Activated naive CD4-positive, alpha-beta T cell treated with anti-CD3 and anti-CD28 coated beads, Interleukin-2, amount 50 U/mL, for 16 hours (primary cell): ENCODE measurements around the gene ANKK1.

ENCODE experiments used
- DNase-seq: peaks from one replicate; pipeline ENCODE4 v3.0.0-alpha.2; 2020

ANKK1 gene

DNA sequence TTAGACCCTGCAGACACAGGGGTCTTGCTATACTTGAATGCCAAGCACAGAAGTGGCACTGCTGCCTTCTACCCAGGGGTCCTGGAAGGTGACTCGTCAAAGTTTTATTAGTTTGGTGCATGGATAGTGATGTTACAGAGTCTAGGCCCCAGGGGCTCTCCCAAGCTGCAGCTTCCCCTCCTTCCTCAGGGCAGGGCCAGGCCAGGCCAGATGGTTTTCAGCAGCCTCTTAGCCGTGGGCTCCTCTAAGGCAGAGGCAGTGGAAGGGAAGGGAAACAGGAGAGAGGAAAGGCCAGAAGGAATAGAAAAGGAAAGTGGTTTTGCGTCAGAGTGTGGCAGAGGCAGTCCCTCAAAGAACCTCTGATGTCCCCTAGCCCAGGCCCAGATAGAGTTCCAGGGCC, 21.9 kb downstream of the ANKK1 start:
- DNase-seq = no peak

DNA sequence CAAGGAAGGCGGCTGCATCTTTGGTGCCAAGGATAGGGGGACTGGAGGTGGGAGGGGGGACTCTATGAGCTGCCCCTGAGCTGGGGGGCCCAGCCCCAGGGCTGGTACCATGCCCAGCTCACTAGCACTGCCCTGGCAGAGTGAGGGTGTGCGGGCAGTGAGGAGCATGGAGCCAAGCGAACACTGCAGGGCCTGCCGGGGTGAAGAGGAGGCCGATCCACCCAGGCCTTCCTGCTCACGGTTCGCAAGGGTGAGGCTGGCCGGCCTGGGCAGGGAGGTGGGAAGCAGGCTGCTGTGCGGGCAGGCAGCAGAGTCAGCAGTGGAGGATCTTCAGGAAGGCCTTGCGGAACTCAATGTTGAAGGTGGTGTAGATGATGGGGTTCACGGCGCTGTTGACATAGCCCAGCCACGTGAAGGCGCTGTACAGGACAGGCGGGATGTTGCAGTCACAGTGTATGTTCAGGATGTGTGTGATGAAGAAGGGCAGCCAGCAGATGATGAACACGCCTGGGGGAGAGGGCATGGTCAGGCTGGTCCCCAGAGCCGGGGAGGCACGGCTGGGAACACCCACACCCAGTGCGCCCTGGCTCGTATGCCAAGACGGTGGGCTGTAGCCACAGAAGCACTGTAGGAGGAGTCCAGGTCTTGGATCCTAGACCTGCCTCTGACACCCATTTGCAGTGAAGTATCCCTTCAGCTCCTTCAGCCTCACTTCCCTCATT, 23.0 kb downstream of the ANKK1 start:
- no peak for DNase-seq

DNA sequence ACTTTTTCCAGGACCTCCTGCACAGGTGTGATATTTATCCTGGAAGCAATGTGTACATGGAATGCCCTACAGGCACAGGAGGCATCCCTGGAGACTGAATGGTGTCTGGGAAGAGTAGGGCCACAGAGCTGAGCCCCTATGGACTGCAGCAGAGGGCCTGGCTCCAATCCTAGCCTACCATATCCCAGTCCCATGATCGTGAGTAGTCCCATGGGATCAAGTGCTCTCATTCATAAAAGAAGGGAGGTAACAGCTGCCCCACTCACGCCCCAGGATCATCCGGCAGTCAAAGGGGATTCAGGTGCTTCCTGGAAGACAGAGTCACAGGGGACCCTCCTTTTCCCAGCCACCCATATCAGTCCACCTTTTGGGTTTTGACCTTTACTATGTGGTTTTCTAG, 24.0 kb downstream of the ANKK1 start:
- DNase-seq = no peak

DNA sequence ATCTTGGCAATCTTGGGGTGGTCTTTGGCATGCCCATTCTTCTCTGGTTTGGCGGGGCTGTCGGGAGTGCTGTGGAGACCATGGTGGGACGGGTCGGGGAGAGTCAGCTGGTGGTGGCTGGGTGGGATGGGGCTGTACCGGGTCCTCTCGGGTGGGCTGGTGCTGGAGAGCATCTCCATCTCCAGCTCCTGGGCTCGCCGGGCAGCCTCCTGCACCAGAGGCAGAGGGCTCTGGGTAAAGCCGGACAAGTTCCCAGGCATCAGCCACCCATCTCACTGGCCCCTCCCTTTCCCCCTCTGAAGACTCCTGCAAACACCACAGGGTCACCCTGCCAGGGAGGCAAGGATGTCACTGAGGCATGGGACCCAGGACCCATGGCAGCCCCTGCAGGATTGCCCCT, 25.1 kb downstream of the ANKK1 start:
- DNase-seq = no peak

DNA sequence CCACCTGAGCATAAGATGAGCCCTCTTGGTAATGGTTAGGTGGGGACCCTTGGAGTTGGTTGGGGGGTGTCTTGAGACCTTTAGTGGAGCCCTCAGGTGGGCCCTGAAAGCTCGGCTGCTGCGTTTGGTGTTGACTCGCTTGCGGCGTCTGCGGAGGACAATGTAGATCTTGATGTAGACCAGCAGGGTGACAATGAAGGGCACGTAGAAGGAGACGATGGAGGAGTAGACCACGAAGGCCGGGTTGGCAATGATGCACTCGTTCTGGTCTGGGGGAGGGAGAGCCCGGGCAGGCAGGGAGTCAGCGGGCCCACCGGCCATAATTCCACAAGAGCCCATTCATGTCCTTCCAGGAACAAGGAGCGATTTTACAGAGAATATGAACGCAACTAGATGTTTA, 27.8 kb downstream of the ANKK1 start:
- DNase-seq = no peak

DNA sequence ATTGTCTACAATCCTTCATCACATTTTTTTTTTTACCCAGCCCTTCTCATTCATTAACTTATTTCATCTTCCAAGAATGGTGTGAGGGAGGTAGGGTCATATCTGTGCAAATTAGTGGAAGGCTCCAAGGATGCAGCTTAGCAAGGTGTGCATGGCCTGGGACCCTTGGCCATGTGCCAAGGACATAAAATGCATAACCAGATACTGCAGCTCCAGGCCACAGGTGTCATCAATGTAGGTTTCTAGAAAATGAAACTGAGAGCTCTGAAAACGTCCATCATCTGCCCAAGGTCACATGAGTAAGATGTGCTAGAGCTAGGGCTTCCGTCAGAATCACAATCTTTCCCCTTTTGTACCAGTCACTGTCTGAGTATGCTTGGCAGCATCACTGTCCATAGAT, 29.8 kb downstream of the ANKK1 start:
- DNase-seq = no peak

DNA sequence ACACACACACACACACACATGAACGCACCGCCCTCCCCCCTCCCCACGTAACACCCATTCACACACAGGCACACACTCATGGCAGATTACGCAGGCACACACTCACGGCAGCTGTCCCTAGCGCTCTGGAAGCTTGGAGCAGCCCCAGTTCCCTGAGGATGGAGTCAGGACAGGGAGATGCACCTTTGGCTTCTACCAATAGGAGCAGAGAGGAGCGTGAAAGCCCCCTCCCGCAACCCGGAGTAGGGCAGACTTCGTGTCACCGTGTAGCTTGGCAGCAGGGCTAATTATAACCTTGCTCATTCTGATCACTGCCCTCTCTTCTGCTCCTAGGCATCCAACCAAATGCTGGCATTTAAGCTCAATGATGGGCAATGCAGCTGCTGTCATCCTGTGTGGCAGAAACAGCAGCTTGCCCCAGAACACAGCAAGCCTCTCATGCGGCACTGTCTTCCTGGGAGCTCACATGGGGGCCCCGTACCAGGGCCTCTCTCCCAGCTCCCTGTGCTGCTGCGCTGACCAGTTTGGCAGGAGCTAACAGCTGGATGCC, 31.9 kb downstream of the ANKK1 start:
- DNase-seq = no peak

DNA sequence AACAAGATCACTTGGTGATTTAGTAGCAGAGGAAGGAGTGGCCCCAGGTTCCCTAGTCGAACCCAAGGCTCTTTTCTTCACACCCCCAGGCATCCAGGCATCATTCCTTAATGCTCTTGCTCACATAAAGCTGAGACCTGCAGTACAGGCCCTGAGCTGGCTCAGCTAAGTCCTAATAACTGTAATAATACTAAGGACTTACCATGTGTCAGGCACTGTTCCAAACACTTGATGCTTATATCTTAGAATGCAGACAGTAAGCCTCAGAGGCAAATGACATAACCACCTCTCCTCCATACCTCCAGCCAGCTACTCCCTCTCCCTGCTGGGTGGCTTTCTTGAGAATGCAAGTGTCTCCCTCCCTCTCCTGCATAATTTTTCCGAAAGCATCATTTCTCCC, 33.2 kb downstream of the ANKK1 start:
- DNase-seq = no peak

DNA sequence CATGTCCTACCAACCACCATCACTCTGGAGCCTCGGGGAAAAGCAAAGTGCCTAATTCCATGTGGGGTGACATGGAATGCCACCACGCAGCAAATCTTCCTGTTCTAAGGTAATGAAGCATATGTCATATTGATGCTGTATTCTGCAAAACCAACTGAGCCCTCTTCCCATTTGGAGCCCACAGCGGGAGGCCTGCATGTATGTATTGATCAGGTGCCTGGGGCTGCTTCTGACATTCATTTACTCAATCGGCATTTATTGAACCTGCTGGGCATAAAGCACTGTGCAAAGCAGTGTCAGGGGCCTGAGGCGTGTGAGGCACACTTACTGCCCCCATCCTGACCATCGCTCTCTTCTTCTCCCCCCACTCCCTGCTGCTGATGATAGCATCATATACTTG, 39.1 kb downstream of the ANKK1 start:
- DNase-seq = no peak

DNA sequence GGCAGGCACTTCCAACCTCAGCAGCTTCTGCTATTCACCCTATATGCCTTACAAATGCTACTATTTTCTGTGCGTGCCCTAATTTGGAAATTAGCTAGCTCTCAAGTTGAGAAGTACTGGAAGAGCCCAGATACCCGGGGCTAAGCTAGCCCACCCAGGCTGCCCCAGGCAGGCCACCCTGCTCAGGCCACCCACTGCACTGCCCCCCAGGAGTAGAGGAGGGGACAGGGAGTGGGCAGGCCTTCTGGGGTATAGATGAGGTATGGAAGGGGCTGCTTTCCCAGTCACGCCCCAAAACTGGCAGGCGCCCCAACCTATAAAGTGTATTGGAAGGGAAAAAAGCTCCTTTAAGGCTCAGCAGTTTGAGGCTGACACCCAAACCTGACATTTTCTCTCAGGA, 44.2 kb downstream of the ANKK1 start:
- DNase-seq = no peak

DNA sequence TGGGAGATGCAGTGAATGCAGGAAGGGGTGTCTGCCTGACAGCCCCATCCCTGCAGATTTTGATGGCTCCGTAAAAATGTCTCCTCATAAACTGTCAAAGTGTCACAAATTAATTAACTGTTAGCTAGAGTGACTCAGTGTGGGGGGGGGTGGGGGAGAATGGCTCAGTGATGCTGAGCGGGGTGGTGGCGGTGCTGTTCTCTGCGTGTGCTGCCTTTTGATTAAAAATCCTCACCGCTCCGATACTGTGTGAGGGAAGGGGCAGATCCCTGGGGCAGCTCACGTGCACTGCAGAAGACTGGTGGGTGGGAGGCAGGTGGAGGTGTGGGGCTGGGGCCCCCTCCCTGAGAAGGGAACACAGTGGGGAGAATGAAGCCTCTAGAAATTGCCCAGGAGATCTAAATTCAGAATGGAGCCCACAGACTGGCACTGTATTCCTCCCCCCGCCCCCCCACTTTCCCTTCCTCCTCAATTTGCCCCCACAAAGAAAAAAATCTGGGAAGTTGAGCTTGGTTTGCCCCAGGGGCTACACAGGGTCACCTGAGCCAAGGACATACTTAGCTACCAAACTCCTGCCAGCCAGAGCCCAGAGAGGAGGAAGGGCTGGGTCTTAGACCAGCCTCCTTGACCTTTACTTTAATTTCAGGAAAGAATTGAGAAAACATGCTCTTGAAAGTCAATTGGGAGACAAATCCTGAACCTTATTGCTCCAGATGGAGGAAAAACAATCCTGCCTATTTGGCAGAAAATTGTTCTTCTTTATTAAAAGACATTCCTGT, 47.8 kb downstream of the ANKK1 start:
- no peak for DNase-seq

DNA sequence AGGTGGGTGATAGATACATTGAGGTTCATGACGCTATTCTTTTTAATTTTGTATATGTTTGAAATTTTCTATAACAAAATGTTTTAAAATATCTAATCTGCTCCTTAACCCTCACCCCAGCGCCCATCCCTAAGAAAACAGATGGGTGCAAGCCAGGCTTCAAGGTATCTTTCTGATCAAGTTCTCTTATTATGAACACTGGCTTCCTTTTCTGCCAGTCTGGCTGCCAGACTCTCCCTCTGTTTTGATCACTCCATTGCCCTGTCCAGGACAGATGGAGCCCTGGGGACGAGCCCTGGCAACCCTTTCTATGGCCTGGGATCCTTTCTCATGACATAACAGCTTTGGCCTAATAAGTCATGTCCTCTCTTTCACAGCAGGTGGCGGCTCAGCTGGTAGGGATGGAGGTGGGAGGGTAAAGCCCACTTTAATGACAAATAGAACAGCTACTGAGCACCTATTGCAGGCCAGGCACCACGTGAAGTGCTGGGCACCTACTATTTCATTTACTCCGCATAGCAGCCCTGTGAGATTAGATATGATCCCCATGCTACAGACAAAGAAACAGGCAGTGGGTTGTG, 49.2 kb downstream of the ANKK1 start:
- no peak for DNase-seq

DNA sequence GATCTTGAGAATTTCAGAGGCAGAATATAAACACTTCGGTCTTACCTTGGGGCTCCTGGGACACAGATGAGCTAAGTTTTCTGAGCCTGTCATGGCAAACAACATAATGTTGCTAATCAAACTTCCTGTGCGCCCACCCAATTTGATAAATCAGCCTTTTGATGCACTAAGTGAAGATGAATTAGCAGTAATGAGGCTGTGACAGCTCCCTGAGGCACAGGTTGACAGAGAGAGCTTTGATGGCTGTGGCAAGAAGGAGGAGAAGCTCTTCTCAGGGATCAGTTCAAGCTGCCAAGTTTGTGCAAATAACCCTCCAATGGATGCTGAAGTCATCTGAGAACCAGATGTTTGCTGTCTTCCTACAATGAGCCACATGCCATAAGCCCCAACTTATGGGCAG, 53.2 kb downstream of the ANKK1 start:
- no peak for DNase-seq

DNA sequence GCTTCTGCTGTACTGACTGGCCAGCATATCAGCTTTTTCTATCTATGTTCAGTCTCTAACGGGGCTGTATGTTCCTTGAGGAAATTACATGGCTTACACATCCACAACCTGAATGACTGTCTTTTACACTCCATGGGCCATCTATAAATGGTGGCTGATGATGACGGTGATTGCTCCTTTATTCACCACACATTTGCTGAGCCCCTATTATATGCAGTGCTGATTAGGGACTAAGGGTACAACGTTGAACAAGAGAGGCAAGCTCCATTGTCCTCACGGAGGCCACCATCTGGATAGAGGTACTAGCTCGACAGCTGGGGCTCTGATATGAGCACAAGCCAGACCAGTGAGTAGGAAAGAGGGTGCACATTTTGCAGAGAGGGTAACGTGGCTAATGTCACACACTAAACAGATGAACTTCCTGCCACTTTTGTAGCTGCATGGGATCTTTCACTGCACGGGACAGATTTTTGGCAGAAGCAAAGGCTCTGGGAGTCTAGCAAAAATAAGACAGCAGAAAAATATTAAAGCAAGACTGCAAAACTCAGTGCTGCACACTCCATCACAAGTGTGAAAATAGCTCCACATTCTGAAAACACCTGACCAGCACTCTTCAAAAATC, 57.0 kb downstream of the ANKK1 start:
- no peak for DNase-seq

DNA sequence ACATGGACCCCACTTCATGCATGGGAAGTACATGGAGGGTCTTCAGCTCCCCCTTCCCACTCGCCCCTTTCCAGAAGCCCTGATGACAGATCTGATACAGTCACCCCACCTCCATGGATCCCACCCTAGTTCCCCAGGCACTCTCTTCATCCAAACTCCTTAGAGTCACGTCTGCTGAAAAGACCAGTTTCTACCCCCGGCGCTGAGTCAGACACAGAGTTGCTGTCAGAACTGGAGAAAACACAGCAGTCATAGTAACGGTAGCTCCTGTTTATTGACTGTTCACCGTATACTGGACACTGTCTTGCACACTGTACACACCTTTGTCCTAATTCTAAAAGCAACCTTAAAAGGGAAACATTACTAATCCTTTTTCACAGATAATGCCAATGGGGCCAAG, 58.5 kb downstream of the ANKK1 start:
- DNase-seq = no peak

DNA sequence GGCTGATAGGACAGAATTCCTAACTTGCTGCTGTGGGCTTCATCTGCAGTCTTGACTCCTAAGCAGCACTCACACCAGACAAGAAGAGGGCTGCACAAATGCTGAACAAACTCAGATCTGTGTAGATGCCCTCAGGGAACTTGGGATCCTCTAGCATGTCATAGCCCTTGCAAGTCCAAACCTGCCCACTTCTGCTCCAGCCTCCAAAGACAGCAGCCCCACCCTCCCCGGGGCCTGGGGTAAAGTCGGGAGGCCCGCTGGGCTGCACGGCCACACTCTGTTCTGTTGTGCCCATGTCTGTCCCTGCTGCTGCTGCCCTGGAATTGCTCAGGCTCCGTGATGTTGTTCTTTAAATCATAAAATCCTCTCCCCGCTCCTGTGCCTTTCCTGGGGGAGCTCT, 59.4 kb downstream of the ANKK1 start:
- no peak for DNase-seq

DNA sequence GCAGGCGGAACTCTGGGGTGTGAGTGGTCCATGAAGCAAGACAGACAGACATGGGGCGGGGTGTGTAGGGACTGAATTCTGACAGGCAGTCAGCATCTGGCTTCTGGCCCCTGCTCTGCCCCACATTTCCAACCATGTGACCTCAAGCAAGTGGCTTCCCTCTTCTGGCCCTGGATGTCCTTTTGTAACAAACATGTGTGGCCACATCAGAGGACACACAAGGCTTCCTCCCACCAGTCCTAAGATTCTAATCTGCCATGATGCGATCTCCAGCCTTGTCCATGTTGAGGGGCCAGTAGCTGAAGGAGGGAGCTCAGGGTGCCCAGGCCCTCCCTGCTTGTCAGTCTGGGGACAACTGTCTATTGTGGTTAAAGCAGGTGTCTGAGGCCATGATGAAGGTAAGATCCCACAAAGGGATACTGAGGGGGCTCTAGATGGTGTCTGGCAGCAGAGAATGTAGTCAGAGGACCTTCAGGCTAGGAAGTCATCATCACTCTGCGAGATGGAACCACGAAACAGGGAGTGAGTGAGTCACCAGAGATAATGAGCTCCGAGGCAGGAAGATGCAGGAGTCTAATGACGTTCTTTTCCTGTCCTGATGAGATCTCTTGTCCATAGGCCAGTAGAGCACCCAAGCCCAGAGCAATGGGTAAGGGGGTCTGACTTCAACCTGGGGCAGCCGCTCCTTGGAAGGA, 60.2 kb downstream of the ANKK1 start:
- DNase-seq = no peak

DNA sequence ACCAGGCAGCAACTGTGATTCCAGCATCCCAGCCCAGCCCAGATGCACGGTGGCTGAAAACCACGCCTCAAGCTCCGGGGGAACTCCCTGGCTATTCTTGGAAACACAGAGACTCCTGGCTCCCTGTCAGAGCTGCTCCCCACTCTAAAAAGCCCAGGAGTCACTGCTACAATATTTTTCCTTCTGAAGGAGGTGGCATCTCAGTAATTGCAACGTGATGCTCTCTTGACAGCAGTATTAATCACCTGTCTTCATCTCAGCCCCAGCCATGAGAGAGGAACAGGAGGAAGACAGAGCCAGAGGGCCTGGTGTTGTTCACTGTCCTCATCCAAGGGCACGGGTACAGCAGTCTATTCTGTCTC, 60.7 kb downstream of the ANKK1 start:
- no peak for DNase-seq

DNA sequence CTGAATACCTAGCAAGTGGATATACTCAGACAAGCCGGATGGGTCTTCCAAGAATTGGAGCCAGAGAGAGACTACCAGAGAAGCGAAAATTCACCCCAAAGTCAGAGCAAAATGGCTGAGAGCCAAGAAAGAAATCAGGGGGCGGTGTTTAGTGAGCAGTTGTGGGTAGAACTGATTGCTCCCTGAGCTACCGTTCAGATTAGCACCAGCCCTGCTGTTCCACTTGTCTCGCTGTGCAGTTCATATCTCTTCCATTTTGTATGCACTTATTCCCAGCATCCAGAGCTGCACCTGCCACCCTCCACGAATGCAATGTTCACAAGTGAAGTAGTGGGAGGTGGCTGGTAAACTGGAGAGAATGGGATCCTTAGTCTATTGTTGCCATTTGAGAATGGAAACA, 62.2 kb downstream of the ANKK1 start:
- DNase-seq = no peak
